SU-DHL-6 (cell line): ENCODE data around the gene CNOT1.

Experiments
- H2AFZ ChIP-seq: fragments of 200-600 bp; sonication (generic); 2 replicates; pipeline ENCODE4 v1.6.1; 2014; ENCODE audit warnings: low read depth, mild to moderate bottlenecking, moderate library complexity, mixed read lengths, antibody characterized with exemption, low read length; ENCODE audit not compliant: severe bottlenecking
- H3F3A ChIP-seq: fragments of 200-600 bp; shearing (Covaris generic); 2 replicates; pipeline ENCODE4 v1.6.0; 2016; ENCODE audit warnings: antibody characterized with exemption, mild to moderate bottlenecking; ENCODE audit not compliant: insufficient read depth
- H3K27ac ChIP-seq: fragments of 200-600 bp; sonication (generic); 2 replicates; pipeline ENCODE4 v1.5.1; 2016; ENCODE audit warnings: low read depth, mild to moderate bottlenecking, low read length, moderate library complexity, mixed read lengths
- H3K27me3 ChIP-seq: fragments of 200-600 bp; sonication (generic), shearing (Covaris generic); 2 replicates; pipeline ENCODE4 v1.6.0; 2014; ENCODE audit warnings: mild to moderate bottlenecking, low read length
- H3K36me3 ChIP-seq: fragments of 200-600 bp; sonication (generic); 2 replicates; pipeline ENCODE4 v1.6.1; 2014; ENCODE audit warnings: mild to moderate bottlenecking, low read length, mixed read lengths
- H3K4me2 ChIP-seq: fragments of 300-600, 200-600 bp; shearing (Covaris generic), sonication (generic); 2 replicates; pipeline ENCODE4 v1.6.0; 2014; ENCODE audit warnings: low read length, low read depth, mild to moderate bottlenecking; ENCODE audit not compliant: poor library complexity, severe bottlenecking
- H3K4me3 ChIP-seq: fragments of 200-600 bp; sonication (generic); 2 replicates; pipeline ENCODE4 v1.5.1; 2014; ENCODE audit warnings: antibody characterized with exemption, low read length, mild to moderate bottlenecking, mixed read lengths; ENCODE audit not compliant: insufficient read depth, poor library complexity, severe bottlenecking
- H3K79me2 ChIP-seq: fragments of 200-600 bp; sonication (generic); 2 replicates; pipeline ENCODE4 v1.6.1; 2014; ENCODE audit warnings: mild to moderate bottlenecking, low read length, moderate library complexity; ENCODE audit not compliant: insufficient read depth
- H3K9ac ChIP-seq: fragments of 200-600 bp; sonication (generic); 2 replicates; pipeline ENCODE4 v1.7.0; 2014; ENCODE audit warnings: mild to moderate bottlenecking, low read length
- H3K9me2 ChIP-seq: fragments of 200-600 bp; sonication (generic); replicated peaks from 2 replicates; pipeline ENCODE4 v1.6.1; 2014; ENCODE audit warnings: low read length; ENCODE audit not compliant: insufficient read depth
- H3K9me3 ChIP-seq: fragments of 200-600 bp; sonication (generic); 2 replicates; pipeline ENCODE4 v1.6.1; 2014; ENCODE audit warnings: low read length, mixed read lengths; ENCODE audit not compliant: insufficient read depth
- H4K20me1 ChIP-seq: fragments of 200-600 bp; sonication (generic); 2 replicates; pipeline ENCODE4 v1.6.1; 2014; ENCODE audit warnings: low read depth, mild to moderate bottlenecking, antibody characterized with exemption, low read length, moderate library complexity, mixed read lengths
- CTCF ChIP-seq: fragments of 200-600 bp; sonication (generic); IDR thresholded peaks from one replicate; pipeline ENCODE4 v1.5.1; 2017; ENCODE audit warnings: antibody characterized with exemption, mild to moderate bottlenecking, low read length, moderate library complexity; ENCODE audit not compliant: insufficient read depth, poor library complexity, severe bottlenecking
- EZH2phosphoT487 ChIP-seq: fragments of 200-600 bp; sonication (generic), shearing (Covaris generic); conservative IDR thresholded peaks from 2 replicates; pipeline ENCODE4 v1.6.1; 2018; ENCODE audit warnings: mild to moderate bottlenecking, antibody characterized with exemption, low read length, moderate library complexity, mixed read lengths

Gene CNOT1

GRCh38 chr16:58485184-58485887, 144.3 kb downstream of the CNOT1 start:
- no peak overlapping the region for H3K4me3 ChIP-seq

DNA sequence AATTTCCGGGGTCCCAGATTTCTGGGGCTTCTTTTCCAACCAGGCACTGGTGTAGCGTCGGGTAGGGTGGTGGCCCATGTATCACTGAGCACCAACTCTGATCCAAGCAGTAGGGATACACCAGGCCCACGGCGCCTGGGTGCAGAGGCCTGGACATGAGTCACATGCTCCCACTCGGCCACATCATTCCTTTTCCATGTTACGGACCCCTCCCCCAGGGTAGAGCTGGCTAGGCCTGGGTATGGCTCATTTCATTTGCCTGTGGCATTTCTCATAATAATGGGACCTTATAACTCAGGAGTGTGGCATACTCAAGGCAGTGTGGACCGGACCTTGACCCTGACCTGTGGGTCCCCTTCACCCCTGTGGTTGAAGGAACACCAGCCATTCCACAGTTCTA, 147.7 kb downstream of the CNOT1 start:
- Histone ChIP-seq H3K9me3 (no peaks in the 10 kb centered on the region), H3K4me3 (no peak overlapping the region), H3K27ac (no peak overlapping the region), H3K79me2 (no peaks in the 10 kb centered on the region), H3K4me2 (no peak overlapping the region), H2AFZ (no peak overlapping the region), H3F3A (no peaks in the 10 kb centered on the region), H3K9ac (no peak overlapping the region), H3K27me3 (no peaks in the 10 kb centered on the region), H3K9me2 (no peaks in the 10 kb centered on the region), H3K36me3 (no peaks in the 10 kb centered on the region), H4K20me1 (no peaks in the 10 kb centered on the region)
- TF ChIP-seq EZH2phosphoT487 (no peak), CTCF (no peak)

More at GRCh38 chr16:58485184-58485887, 144.3 kb downstream of the CNOT1 start:
- Histone ChIP-seq H3K4me2 (no peak overlapping the region), H3K27me3 (no peaks in the 10 kb centered on the region), H3K9me3 (no peaks in the 10 kb centered on the region), H3F3A (no peaks in the 10 kb centered on the region), H3K79me2 (no peaks in the 10 kb centered on the region), H3K27ac (no peak overlapping the region), H2AFZ (no peak overlapping the region), H3K9me2 (no peaks in the 10 kb centered on the region), H3K9ac (no peak overlapping the region), H3K36me3 (no peaks in the 10 kb centered on the region), H4K20me1 (no peaks in the 10 kb centered on the region)
- TF ChIP-seq CTCF (no peak), EZH2phosphoT487 (no peak)

GRCh38 chr16:58481226-58481869, 148.3 kb downstream of the CNOT1 start:
- no peaks in the 10 kb centered on the region for H3K9me2 ChIP-seq
- no peaks in the 10 kb centered on the region for H3K27me3 ChIP-seq
- no peak overlapping the region for H3K27ac ChIP-seq
- no peaks in the 10 kb centered on the region for H3K36me3 ChIP-seq
- H3K4me2 ChIP-seq = no peak overlapping the region
- no peaks in the 10 kb centered on the region for H4K20me1 ChIP-seq
- H3K79me2 ChIP-seq = no peaks in the 10 kb centered on the region
- H3K9ac ChIP-seq = no peak overlapping the region
- no peaks in the 10 kb centered on the region for H3K9me3 ChIP-seq
- no peaks in the 10 kb centered on the region for H3F3A ChIP-seq
- TF ChIP-seq EZH2phosphoT487 (no peak), CTCF (no peak)
- H2AFZ ChIP-seq = no peak overlapping the region
- no peak overlapping the region for H3K4me3 ChIP-seq
